Activated CD4-positive, alpha-beta T cell treated with anti-CD3 and anti-CD28 coated beads, Interleukin-2, amount 10 ng/mL, durations not matched to agents 24 days and 14 days (primary cell): ENCODE measurements around the gene DISP3. TPM values are rescaled to one million over a fixed set of nuclear protein-coding genes. Genes with fewer than 3 reads are reported as not detected.

ENCODE experiments used
- DNase-seq: peaks from one replicate; pipeline ENCODE4 v3.0.0; 2022
- H3K27ac Mint-ChIP-seq: one replicate; pipeline ENCODE4 v1.8.0; 2022; ENCODE audit warnings: mild to moderate bottlenecking, mixed read lengths
- H3K27me3 Mint-ChIP-seq: one replicate; pipeline ENCODE4 v1.8.0; 2022; ENCODE audit warnings: mixed read lengths
- H3K36me3 Mint-ChIP-seq: one replicate; pipeline ENCODE4 v1.8.0; 2022; ENCODE audit warnings: low read depth, mild to moderate bottlenecking, mixed read lengths
- H3K4me1 Mint-ChIP-seq: one replicate; pipeline ENCODE4 v1.8.0; 2021; ENCODE audit warnings: mixed read lengths
- H3K4me3 Mint-ChIP-seq: one replicate; pipeline ENCODE4 v1.8.0; 2022; ENCODE audit warnings: mild to moderate bottlenecking, moderate library complexity, mixed read lengths
- H3K9me3 Mint-ChIP-seq: one replicate; pipeline ENCODE4 v1.8.0; 2021; ENCODE audit warnings: mixed read lengths
- intact Hi-C: fragments of 100-400 bp; cut with micrococcal nuclease; formaldehyde crosslinking; loops from one replicate; pipeline ENCODE4 v1.15.1; 2023
- total RNA-seq: library from RNA; stranded (reverse); gene quantifications from 2 replicates; pipeline ENCODE4 v1.2.3, GENCODE V29; 2022

DISP3 gene
- total RNA-seq, 1 donor from 2014 or later: 0.23 TPM

GRCh38 chr1:11519629-11520031, 40.7 kb downstream of the DISP3 start:
- no peaks in the 10 kb centered on the region for H3K27me3 Mint-ChIP-seq
- no peak overlapping the region for H3K4me3 Mint-ChIP-seq
- intact Hi-C loops: no loop called here
- H3K4me1 Mint-ChIP-seq: no peaks in the 10 kb centered on the region
- no peaks in the 10 kb centered on the region for H3K36me3 Mint-ChIP-seq
- H3K27ac Mint-ChIP-seq: no peak overlapping the region
- DNase-seq: no peak
- no peaks in the 10 kb centered on the region for H3K9me3 Mint-ChIP-seq

GRCh38 chr1:11520531-11521233, 41.7 kb downstream of the DISP3 start:
- no peak overlapping the region for H3K4me3 Mint-ChIP-seq
- no peaks in the 10 kb centered on the region for H3K27me3 Mint-ChIP-seq
- no peak for DNase-seq
- no peaks in the 10 kb centered on the region for H3K9me3 Mint-ChIP-seq
- H3K36me3 Mint-ChIP-seq: no peaks in the 10 kb centered on the region
- intact Hi-C loops: no loop called here
- no peak overlapping the region for H3K27ac Mint-ChIP-seq
- no peaks in the 10 kb centered on the region for H3K4me1 Mint-ChIP-seq

- Mint-ChIP-seq H3K27ac (no peak overlapping the region), H3K36me3 (no peaks in the 10 kb centered on the region), H3K4me1 (no peaks in the 10 kb centered on the region), H3K27me3 (no peaks in the 10 kb centered on the region), H3K9me3 (no peaks in the 10 kb centered on the region), H3K4me3 (no peak overlapping the region)
- intact Hi-C loops: no loop called here
- DNase-seq: no peak
Measured at GRCh38 chr1:11521582-11522399, 42.8 kb downstream of the DISP3 start.

GRCh38 chr1:11522400-11523235, 43.7 kb downstream of the DISP3 start:
- Mint-ChIP-seq H3K4me1 (no peaks in the 10 kb centered on the region), H3K27ac (no peak overlapping the region), H3K4me3 (no peak overlapping the region), H3K9me3 (no peaks in the 10 kb centered on the region), H3K36me3 (no peaks in the 10 kb centered on the region), H3K27me3 (no peaks in the 10 kb centered on the region)
- intact Hi-C loops: no loop called here
- DNase-seq: no peak

- Mint-ChIP-seq H3K27me3 (no peaks in the 10 kb centered on the region), H3K4me3 (no peak overlapping the region), H3K4me1 (no peaks in the 10 kb centered on the region), H3K36me3 (no peaks in the 10 kb centered on the region), H3K27ac (no peak overlapping the region), H3K9me3 (no peaks in the 10 kb centered on the region)
- intact Hi-C loops: no loop called here
- no peak for DNase-seq
Measured at GRCh38 chr1:11523261-11523660, 44.3 kb downstream of the DISP3 start.

- DNase-seq: no peak
- H3K27ac Mint-ChIP-seq: no peak overlapping the region
- H3K27me3 Mint-ChIP-seq: no peaks in the 10 kb centered on the region
- no peak overlapping the region for H3K4me3 Mint-ChIP-seq
- intact Hi-C loops: no loop called here
- no peaks in the 10 kb centered on the region for H3K9me3 Mint-ChIP-seq
- no peaks in the 10 kb centered on the region for H3K36me3 Mint-ChIP-seq
- H3K4me1 Mint-ChIP-seq: no peaks in the 10 kb centered on the region
Measured at GRCh38 chr1:11523746-11524464, 45.0 kb downstream of the DISP3 start.

GRCh38 chr1:11524465-11525150, 45.7 kb downstream of the DISP3 start:
- Mint-ChIP-seq H3K27ac (no peak overlapping the region), H3K9me3 (no peaks in the 10 kb centered on the region), H3K27me3 (no peaks in the 10 kb centered on the region), H3K4me3 (no peak overlapping the region), H3K36me3 (no peaks in the 10 kb centered on the region), H3K4me1 (no peaks in the 10 kb centered on the region)
- intact Hi-C loops: no loop called here
- no peak for DNase-seq

GRCh38 chr1:11525151-11525505, 46.2 kb downstream of the DISP3 start:
- H3K27ac Mint-ChIP-seq: no peak overlapping the region

GRCh38 chr1:11525516-11525915, 46.6 kb downstream of the DISP3 start:
- H3K27me3 Mint-ChIP-seq: no peaks in the 10 kb centered on the region
- H3K36me3 Mint-ChIP-seq: no peaks in the 10 kb centered on the region
- DNase-seq: no peak
- no peak overlapping the region for H3K27ac Mint-ChIP-seq
- H3K4me1 Mint-ChIP-seq: no peaks in the 10 kb centered on the region
- intact Hi-C loops: no loop called here
- no peaks in the 10 kb centered on the region for H3K9me3 Mint-ChIP-seq
- H3K4me3 Mint-ChIP-seq: no peak overlapping the region

More at GRCh38 chr1:11525151-11525505, 46.2 kb downstream of the DISP3 start:
- Mint-ChIP-seq H3K36me3 (no peaks in the 10 kb centered on the region), H3K4me3 (no peak overlapping the region), H3K27me3 (no peaks in the 10 kb centered on the region), H3K4me1 (no peaks in the 10 kb centered on the region), H3K9me3 (no peaks in the 10 kb centered on the region)
- intact Hi-C loops: no loop called here
- no peak for DNase-seq

- H3K27ac Mint-ChIP-seq: no peak overlapping the region
- no peak for DNase-seq
- H3K4me1 Mint-ChIP-seq: no peaks in the 10 kb centered on the region
- H3K36me3 Mint-ChIP-seq: no peaks in the 10 kb centered on the region
- intact Hi-C loops: no loop called here
- no peaks in the 10 kb centered on the region for H3K27me3 Mint-ChIP-seq
- H3K4me3 Mint-ChIP-seq: no peak overlapping the region
- H3K9me3 Mint-ChIP-seq: no peaks in the 10 kb centered on the region
Measured at GRCh38 chr1:11526071-11526895, 47.3 kb downstream of the DISP3 start.

- no peaks in the 10 kb centered on the region for H3K4me1 Mint-ChIP-seq
- H3K27ac Mint-ChIP-seq: no peak overlapping the region
- no peak for DNase-seq
- H3K36me3 Mint-ChIP-seq: no peaks in the 10 kb centered on the region
- no peak overlapping the region for H3K4me3 Mint-ChIP-seq
- no peaks in the 10 kb centered on the region for H3K27me3 Mint-ChIP-seq
- intact Hi-C loops: no loop called here
- H3K9me3 Mint-ChIP-seq: no peaks in the 10 kb centered on the region
Measured at GRCh38 chr1:11527541-11528452, 48.8 kb downstream of the DISP3 start.
